HG03439 (cell line): ENCODE results near the gene KRT71.
"Not testable (repeated sequence)": the region's sequence is repeated elsewhere in the genome, so short reads cannot be mapped to it uniquely, and the experiment has no call there.

ENCODE experiments used
- ATAC-seq: cut with Tn5 transposase; IDR thresholded peaks from one replicate; pipeline ENCODE4 v1.9.1; 2021; ENCODE audit warnings: mild to moderate bottlenecking, moderate library complexity; ENCODE audit not compliant: unreplicated experiment

Gene KRT71

GRCh38 chr12:52552681-52553195 is at the start of gene KRT71:
Gene KRT71 (minus strand): TSS chr12:52553145. CDS start chr12:52553077, 68 bp downstream.
- no peak for ATAC-seq

DNA sequence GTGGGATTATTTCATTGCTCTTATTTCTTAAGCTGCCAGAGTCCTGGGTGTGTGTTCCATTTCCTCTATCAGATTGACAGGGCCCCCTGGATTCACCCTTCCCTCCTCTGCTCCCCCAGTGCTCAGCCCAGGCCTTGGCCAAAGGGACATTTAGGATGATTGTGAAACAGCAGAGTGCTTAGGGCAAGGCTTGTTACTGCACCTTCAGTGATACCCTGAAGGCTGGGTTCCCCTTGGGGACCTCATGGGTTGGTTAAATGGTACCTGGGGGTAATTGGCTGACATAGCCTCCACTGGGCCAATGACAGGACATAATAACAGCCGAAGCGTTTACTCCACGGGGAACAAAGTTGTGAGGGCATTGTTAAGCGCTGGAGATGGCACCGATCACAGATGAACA is 49.6 kb upstream of the KRT71 start:
- no peak for ATAC-seq

DNA sequence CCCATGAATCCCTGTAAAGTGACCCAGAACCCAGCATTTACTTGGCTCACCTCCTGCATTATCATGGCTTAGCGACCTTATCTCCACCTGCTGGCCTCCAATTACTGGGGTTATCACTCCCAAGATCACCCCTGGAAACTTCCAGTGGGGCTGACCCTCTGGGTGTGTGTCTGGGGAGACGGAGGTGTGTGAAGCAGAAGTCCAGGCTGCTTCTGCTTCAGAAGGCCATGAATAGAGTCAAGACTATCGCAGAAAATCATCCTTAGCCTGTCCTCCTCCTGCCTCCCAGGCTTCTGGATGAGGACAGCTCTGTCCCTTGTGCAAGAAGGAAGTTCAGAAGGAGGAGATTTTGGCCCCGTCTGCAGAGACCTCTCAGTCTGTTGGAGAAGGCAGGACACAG is 48.7 kb upstream of the KRT71 start:
- ATAC-seq, result no peak

GRCh38 chr12:52600941-52601481 is 48.1 kb upstream of the KRT71 start, which contains the start of gene KRT72:
Gene KRT72 (minus strand): TSS chr12:52601463. CDS start chr12:52601452, 11 bp downstream.
- ATAC-seq, result no peak

DNA sequence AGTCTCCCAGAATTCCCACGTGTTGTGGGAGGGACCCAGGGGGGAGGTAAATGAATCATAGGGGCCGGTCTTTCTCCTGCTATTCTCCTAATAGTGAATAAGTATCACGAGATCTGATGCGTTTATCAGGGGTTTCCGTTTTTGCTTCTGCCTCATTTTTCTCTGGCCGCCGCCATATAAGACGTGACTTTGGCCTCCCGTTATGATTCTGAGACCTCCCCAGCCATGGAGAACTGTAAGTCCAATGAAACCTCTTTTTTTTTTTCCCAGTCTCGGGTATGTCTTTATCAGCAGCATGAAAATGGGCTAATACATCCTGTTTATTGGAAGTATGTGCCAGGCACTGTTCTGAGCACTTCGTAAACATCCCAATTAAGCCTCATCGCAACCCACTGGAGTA is 47.5 kb upstream of the KRT71 start:
- no peak for ATAC-seq

DNA sequence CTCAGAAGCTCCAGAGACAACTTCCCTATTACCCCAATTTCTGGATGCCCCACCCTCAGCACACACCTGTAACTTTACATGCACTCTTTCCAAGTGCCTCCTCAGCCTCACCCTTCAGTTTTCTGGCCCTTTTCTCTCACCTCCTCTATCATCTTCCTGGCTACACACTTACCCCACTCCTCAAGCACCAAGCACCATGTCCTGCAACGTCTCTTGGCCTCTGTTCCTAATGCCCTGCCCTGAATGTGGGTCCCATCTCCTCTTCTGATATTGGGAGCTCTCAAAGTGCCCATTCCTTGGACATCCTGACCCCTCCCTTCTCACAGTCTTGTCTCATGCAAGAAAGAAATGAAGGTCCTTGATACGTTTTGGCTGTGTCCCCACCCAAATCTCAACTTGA is 47.1 kb upstream of the KRT71 start:
- no peak for ATAC-seq

- no peak for ATAC-seq
Measured at GRCh38 chr12:52598966-52599365, 46.0 kb upstream of the KRT71 start.

GRCh38 chr12:52594237-52594636 is 41.3 kb upstream of the KRT71 start:
- not testable (repeated sequence) for ATAC-seq

- ATAC-seq, result no peak
Measured at GRCh38 chr12:52591521-52591920, 38.6 kb upstream of the KRT71 start.

DNA sequence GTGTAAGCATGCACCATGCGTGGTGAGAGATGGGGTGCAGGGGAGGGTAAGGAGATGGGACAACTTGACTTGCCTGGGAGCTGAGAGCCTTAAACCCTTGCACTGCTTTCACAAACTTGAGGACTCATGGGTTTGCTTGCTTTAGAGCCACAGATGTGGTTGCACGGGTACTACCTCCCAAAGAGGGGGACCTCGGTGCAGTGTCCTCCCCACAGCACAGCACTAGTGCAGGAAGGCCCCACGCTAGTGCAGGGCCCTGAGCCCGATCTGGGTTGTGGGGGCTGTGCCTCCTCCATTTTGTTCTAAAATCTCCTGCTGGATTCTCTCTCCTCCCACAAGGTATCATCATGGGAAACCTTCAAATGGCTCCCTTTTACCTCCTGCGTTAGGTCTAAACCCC is 37.1 kb upstream of the KRT71 start:
- no peak for ATAC-seq

DNA sequence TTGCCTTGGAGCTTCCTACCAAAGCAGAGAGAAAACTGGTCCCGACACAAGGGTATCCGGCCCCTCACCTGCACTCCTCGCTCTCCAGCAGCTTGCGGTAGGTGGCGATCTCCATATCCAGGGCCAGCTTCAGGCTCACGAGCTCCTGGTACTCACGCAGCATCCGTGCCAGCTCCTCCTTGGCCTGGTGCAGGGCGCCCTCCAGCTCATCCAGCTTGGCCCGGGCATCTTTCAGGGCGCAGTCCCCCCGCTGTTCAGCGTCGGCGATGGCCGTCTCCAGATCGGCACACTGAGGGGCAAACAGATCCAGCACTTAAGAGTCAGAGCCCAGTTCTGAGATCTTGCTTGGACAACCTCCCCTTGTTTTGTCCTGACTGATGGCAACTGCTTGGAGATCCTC is 34.6 kb upstream of the KRT71 start:
- no peak for ATAC-seq

GRCh38 chr12:52585946-52586345 is 33.0 kb upstream of the KRT71 start:
- ATAC-seq, result no peak

- no peak for ATAC-seq
Measured at GRCh38 chr12:52585066-52585465, 32.1 kb upstream of the KRT71 start.

- ATAC-seq, result no peak
Measured at GRCh38 chr12:52584156-52584682, 31.3 kb upstream of the KRT71 start.

DNA sequence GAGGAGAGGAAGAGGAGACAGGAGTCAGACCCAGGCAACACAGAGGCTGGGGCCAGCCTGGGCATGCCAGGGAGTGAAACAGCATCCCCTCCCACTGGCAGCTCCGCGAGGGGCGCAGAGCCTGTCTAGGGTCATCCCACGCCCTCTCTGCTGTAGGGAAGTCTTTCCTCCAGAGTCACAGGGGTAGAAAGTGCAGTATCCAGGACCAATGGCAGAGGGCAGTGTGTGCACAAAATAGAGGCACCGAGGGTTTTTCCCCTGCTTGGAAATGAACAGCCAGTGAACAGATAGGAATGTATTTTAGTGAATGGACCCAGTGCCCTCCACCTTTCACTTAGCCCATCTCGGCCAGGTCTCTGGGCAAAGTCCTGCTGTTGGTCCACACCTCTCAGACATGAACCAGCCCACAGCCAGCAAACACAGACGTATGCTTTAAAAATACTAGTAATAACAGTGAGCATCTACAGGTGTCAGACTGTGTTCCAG is 30.1 kb upstream of the KRT71 start:
- ATAC-seq, result no peak

DNA sequence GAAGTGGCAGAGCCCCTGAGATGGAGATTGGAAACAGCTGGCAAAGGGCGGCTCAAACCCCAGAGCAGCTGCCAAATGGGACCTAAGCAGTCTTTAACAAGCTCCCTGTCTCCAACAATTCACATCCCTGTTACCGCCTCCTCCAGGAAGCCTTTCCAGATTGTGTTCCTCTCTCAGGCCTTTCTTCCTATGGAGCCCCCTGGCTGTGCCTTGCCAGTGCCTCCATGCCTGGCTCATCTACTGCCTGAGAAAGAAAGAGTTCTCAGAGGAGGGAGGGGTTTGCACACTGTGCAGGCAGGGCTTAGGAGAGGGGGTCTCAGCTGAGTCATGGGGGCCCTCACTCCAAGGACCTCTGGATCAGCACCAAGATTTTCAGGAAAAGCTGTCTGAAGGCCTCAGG is 29.5 kb upstream of the KRT71 start:
- no peak for ATAC-seq

- no peak for ATAC-seq
Measured at GRCh38 chr12:52581481-52581880, 28.5 kb upstream of the KRT71 start.

DNA sequence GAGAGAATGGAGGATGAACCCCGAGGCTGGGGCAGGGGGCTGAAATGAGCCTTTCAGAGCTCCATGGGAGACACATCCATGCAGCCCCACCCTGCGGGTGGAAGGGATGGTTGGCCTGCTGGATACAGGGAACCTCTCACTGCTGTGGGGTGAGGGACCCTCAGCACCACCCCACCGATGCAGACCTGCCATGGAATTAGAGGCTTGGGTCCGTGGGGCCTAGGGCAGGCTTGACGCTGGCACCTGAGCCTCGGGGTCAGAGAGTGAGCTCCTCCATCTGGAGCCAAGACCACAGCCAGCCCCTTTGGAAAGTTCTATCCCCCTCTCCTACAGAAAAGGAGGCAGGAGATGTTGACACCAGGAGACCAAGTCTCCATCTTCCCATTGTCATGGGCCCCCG is 28.1 kb upstream of the KRT71 start:
- ATAC-seq, result no peak

- ATAC-seq, result no peak
Measured at GRCh38 chr12:52580496-52580895, 27.6 kb upstream of the KRT71 start.

DNA sequence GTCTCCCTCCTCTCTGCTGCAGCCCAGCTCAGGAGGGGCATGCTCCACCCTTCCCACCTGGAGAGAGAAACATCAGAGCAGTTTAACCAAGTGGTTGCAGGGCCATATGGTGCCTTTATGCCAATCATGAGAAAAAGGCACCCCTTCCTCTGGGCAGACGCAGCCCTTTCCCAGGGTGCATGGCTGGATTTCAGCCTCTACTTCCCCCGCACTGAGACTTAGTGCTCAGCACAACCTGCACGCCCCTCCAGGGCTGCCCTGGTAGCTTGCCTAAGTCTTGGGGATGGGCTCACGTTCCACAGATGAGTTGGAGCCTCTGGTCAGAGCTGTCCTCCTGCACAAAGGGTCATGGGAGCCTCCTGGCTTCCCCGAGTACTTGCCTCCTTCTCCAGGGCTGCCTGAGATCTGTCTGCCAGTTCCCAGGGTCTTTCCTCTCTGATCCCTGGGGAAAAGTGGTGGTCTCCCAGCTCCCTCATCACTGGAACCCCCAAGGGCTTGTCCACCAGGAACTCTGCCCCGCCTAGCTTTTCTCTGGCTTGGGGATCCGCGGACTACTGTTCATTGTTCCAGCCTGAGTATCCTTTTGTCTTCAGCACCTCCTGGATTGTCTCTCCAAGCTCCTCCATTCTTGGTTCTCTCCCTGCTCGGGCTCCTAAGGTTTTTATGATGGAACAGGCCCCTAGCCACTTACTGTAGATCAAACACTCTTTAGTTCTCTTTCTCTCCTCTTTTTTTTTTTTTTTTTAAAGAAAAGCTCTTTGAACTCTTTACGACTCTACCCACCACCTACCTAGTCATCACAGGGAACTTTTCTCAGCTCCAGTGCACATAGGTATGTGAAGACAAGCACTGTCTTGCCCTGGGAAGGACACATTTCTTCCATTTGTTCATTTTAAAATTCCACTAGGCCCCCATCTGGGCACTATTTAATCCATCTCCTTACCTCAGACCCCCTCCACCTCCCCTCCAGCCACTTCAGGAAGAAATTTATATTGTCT is 26.8 kb upstream of the KRT71 start:
- no peak for ATAC-seq

DNA sequence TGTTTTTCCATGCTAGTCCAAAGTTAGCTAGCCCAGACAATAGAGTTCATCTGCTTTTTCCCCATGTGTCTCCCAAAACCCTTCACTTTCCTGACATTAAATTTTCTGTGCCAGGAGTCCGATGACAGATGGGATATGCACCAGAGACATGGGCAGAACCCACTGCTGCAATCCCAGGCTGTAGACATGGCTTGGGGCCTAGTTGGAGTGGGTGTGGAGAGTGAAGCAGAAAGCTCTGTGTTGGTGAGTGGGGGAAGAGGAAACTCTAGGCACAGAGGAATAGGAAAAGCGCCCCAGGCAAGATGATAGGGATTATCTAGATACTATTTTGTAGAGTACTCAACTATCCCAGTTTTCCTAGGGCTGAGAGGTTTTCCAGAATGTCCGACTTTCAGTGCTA is 25.5 kb upstream of the KRT71 start:
- ATAC-seq, result no peak

- no peak for ATAC-seq
Measured at GRCh38 chr12:52577316-52577715, 24.4 kb upstream of the KRT71 start.
